T-helper 1 cell treated with Interleukin-12 subunit alpha and Interleukin-12 subunit beta and Interleukin-4 antibody, amounts not matched to agents 30 μg/mL and 1 μg/mL, for 36 hours (primary cell): Measurements from ENCODE around the gene RETREG1.
"Not testable (repeated sequence)": the region's sequence is repeated elsewhere in the genome, so short reads cannot be mapped to it uniquely, and the experiment has no call there.

Experiments used
- H3K27ac Mint-ChIP-seq: one replicate; pipeline ENCODE4 v1.8.0; 2021; ENCODE audit warnings: mild to moderate bottlenecking, mixed read lengths
- H3K27me3 Mint-ChIP-seq: one replicate; pipeline ENCODE4 v1.8.0; 2021; ENCODE audit warnings: low read depth, mixed read lengths
- H3K36me3 Mint-ChIP-seq: one replicate; pipeline ENCODE4 v1.8.0; 2021; ENCODE audit warnings: low read depth, mixed read lengths
- H3K4me1 Mint-ChIP-seq: one replicate; pipeline ENCODE4 v1.8.0; 2021; ENCODE audit warnings: low read depth, mixed read lengths
- H3K4me3 Mint-ChIP-seq: one replicate; pipeline ENCODE4 v1.8.0; 2021; ENCODE audit warnings: mild to moderate bottlenecking, moderate library complexity, mixed read lengths
- H3K9me3 Mint-ChIP-seq: one replicate; pipeline ENCODE4 v1.8.0; 2021; ENCODE audit warnings: mixed read lengths

Gene RETREG1

GRCh38 chr5:16450163-16450562, 166.6 kb downstream of the RETREG1 start:
- Mint-ChIP-seq H3K27me3 (no peaks in the 10 kb centered on the region), H3K36me3 (peaks cover 51% of the 10 kb centered on the region), H3K9me3 (no peaks in the 10 kb centered on the region), H3K27ac (no peak overlapping the region), H3K4me3 (no peak overlapping the region), H3K4me1 (peaks cover 4% of the 10 kb centered on the region)

- H3K27me3 Mint-ChIP-seq, result no peaks in the 10 kb centered on the region
- no peak overlapping the region for H3K4me3 Mint-ChIP-seq
- no peak overlapping the region for H3K27ac Mint-ChIP-seq
- peaks cover 41% of the 10 kb centered on the region for H3K36me3 Mint-ChIP-seq
- no peaks in the 10 kb centered on the region for H3K4me1 Mint-ChIP-seq
- no peaks in the 10 kb centered on the region for H3K9me3 Mint-ChIP-seq
These were observed 169.8 kb downstream of the RETREG1 start for GRCh38 chr5:16446993-16447392.

- no peaks in the 10 kb centered on the region for H3K4me1 Mint-ChIP-seq
- H3K9me3 Mint-ChIP-seq, result no peaks in the 10 kb centered on the region
- no peak overlapping the region for H3K27ac Mint-ChIP-seq
- peaks cover 1% of the 10 kb centered on the region for H3K36me3 Mint-ChIP-seq
- H3K27me3 Mint-ChIP-seq, result no peaks in the 10 kb centered on the region
- H3K4me3 Mint-ChIP-seq, result no peak overlapping the region
These were observed 178.8 kb downstream of the RETREG1 start for GRCh38 chr5:16437977-16438376.

GRCh38 chr5:16436065-16436682, 180.6 kb downstream of the RETREG1 start:
- not testable (repeated sequence) for H3K9me3 Mint-ChIP-seq, H3K4me1 Mint-ChIP-seq, H3K27me3 Mint-ChIP-seq, H3K36me3 Mint-ChIP-seq, H3K27ac Mint-ChIP-seq, H3K4me3 Mint-ChIP-seq

- Mint-ChIP-seq H3K4me1 (no peaks in the 10 kb centered on the region), H3K36me3 (no peaks in the 10 kb centered on the region), H3K4me3 (no peak overlapping the region), H3K9me3 (no peaks in the 10 kb centered on the region), H3K27ac (no peak overlapping the region), H3K27me3 (no peaks in the 10 kb centered on the region)
These were observed 185.3 kb downstream of the RETREG1 start for GRCh38 chr5:16431490-16431889.

GRCh38 chr5:16430349-16431089, 186.3 kb downstream of the RETREG1 start:
- Mint-ChIP-seq H3K4me3 (no peak overlapping the region), H3K36me3 (no peaks in the 10 kb centered on the region), H3K27me3 (no peaks in the 10 kb centered on the region), H3K4me1 (no peaks in the 10 kb centered on the region), H3K27ac (no peak overlapping the region), H3K9me3 (no peaks in the 10 kb centered on the region)

GRCh38 chr5:16428359-16428758, 188.4 kb downstream of the RETREG1 start:
- Mint-ChIP-seq H3K27ac (no peak overlapping the region), H3K27me3 (no peaks in the 10 kb centered on the region), H3K9me3 (no peaks in the 10 kb centered on the region), H3K36me3 (no peaks in the 10 kb centered on the region), H3K4me3 (no peak overlapping the region), H3K4me1 (no peaks in the 10 kb centered on the region)

- Mint-ChIP-seq H3K4me1 (no peaks in the 10 kb centered on the region), H3K27me3 (peaks cover 3% of the 10 kb centered on the region), H3K9me3 (no peaks in the 10 kb centered on the region), H3K27ac (no peak overlapping the region), H3K4me3 (no peak overlapping the region), H3K36me3 (no peaks in the 10 kb centered on the region)
These were observed 189.2 kb downstream of the RETREG1 start for GRCh38 chr5:16427587-16427986.
